ENCODE measurements around the gene USP6NL.
"Not testable (repeated sequence)": the region's sequence is repeated elsewhere in the genome, so short reads cannot be mapped to it uniquely, and the experiment has no call there.

Gene USP6NL

GRCh38 chr10:11448545-11449244 lies 162.8 kb downstream of the USP6NL start:
- DNase-seq (ENCODE audit: extremely low read depth in 1 of 2, low read depth in 1 of 2) = no peak

GRCh38 chr10:11448190-11448544 lies 163.3 kb downstream of the USP6NL start:
- DNase-seq (ENCODE audit: extremely low read depth in 1 of 2, low read depth in 1 of 2) = no peak

- no peak for DNase-seq (ENCODE audit: extremely low read depth in 1 of 2, low read depth in 1 of 2)
Measured at GRCh38 chr10:11447586-11447985, 163.9 kb downstream of the USP6NL start.

GRCh38 chr10:11446864-11447263 lies 164.6 kb downstream of the USP6NL start:
- DNase-seq (ENCODE audit: extremely low read depth in 1 of 2, low read depth in 1 of 2) = no peak

GRCh38 chr10:11446133-11446532 lies 165.3 kb downstream of the USP6NL start:
- DNase-seq (ENCODE audit: extremely low read depth in 1 of 2, low read depth in 1 of 2) = no peak

GRCh38 chr10:11444531-11445228 lies 166.8 kb downstream of the USP6NL start:
- DNase-seq (ENCODE audit: extremely low read depth in 1 of 2, low read depth in 1 of 2) = no peak

- DNase-seq (ENCODE audit: extremely low read depth in 1 of 2, low read depth in 1 of 2) = no peak
Measured at GRCh38 chr10:11444155-11444530, 167.3 kb downstream of the USP6NL start.

GRCh38 chr10:11443468-11444154 lies 167.8 kb downstream of the USP6NL start:
- DNase-seq (ENCODE audit: extremely low read depth in 1 of 2, low read depth in 1 of 2) = no peak

- no peak for DNase-seq (ENCODE audit: extremely low read depth in 1 of 2, low read depth in 1 of 2)
Measured at GRCh38 chr10:11442001-11442773, 169.3 kb downstream of the USP6NL start.

- no peak for DNase-seq (ENCODE audit: extremely low read depth in 1 of 2, low read depth in 1 of 2)
Measured at GRCh38 chr10:11441151-11441535, 170.3 kb downstream of the USP6NL start.

GRCh38 chr10:11440250-11441150 lies 170.9 kb downstream of the USP6NL start:
- DNase-seq (ENCODE audit: extremely low read depth in 1 of 2, low read depth in 1 of 2) = peak; percentile 13 to 63

GRCh38 chr10:11439523-11440053 lies 171.9 kb downstream of the USP6NL start:
- DNase-seq (ENCODE audit: extremely low read depth in 1 of 2, low read depth in 1 of 2) = no peak

GRCh38 chr10:11437391-11438142 lies 173.9 kb downstream of the USP6NL start:
- DNase-seq (ENCODE audit: extremely low read depth in 1 of 2, low read depth in 1 of 2) = no peak

- not testable (repeated sequence) for DNase-seq (ENCODE audit: extremely low read depth in 1 of 2, low read depth in 1 of 2)
Measured at GRCh38 chr10:11436445-11436844, 175.0 kb downstream of the USP6NL start.

- DNase-seq (ENCODE audit: extremely low read depth in 1 of 2, low read depth in 1 of 2) = no peak
Measured at GRCh38 chr10:11435581-11435981, 175.9 kb downstream of the USP6NL start.

GRCh38 chr10:11434324-11434723 lies 177.1 kb downstream of the USP6NL start:
- no peak for DNase-seq (ENCODE audit: extremely low read depth in 1 of 2, low read depth in 1 of 2)

- DNase-seq (ENCODE audit: extremely low read depth in 1 of 2, low read depth in 1 of 2) = no peak
Measured at GRCh38 chr10:11433657-11434056, 177.8 kb downstream of the USP6NL start.

- no peak for DNase-seq (ENCODE audit: extremely low read depth in 1 of 2, low read depth in 1 of 2)
Measured at GRCh38 chr10:11431216-11431555, 180.3 kb downstream of the USP6NL start.

- DNase-seq (ENCODE audit: extremely low read depth in 1 of 2, low read depth in 1 of 2) = no peak
Measured at GRCh38 chr10:11430421-11431215, 180.8 kb downstream of the USP6NL start.
